Psoas muscle (tissue), 8 donors: ENCODE results near the gene MINDY4. TPM values are rescaled to one million over a fixed set of nuclear protein-coding genes. Genes with fewer than 3 reads are reported as not detected.

Experiments used
- ATAC-seq, 4 donors: fragments of 200-7000 bp; cut with Tn5 transposase; one replicate each; pipeline ENCODE4 v1.9.1; 2020; ENCODE audit warnings: moderate library complexity in 3 of 4, mild to moderate bottlenecking in 2 of 4
- DNase-seq, 2 donors: peaks; one replicate each; pipeline ENCODE4 v3.0.0-alpha.2; 2020
- H3K27ac ChIP-seq: fragments of 200-600 bp; one replicate; pipeline ENCODE4 v1.8.0; 2022
- H3K27me3 ChIP-seq, 3 donors: fragments of 200-600 bp in 1 of 3; one replicate each; pipeline versions ENCODE4 v1.6.1 to v1.8.0; 2013 to 2022; ENCODE audit warnings: low read length in 2 of 3, mild to moderate bottlenecking in 2 of 3, moderate library complexity in 1 of 3; ENCODE audit not compliant: insufficient read depth in 3 of 3
- H3K36me3 ChIP-seq, 2 donors: fragments of 200-600 bp in 1 of 2; one replicate each; pipeline versions ENCODE4 v1.6.1 to v1.8.0; 2013 to 2022; ENCODE audit warnings: low read depth in 1 of 2, mild to moderate bottlenecking in 1 of 2, moderate library complexity in 1 of 2; ENCODE audit not compliant: insufficient read depth in 1 of 2
- H3K4me1 ChIP-seq: fragments of 200-600 bp; one replicate; pipeline ENCODE4 v1.8.0; 2022
- H3K4me3 ChIP-seq: fragments of 200-600 bp; one replicate; pipeline ENCODE4 v1.8.0; 2022; ENCODE audit warnings: mild to moderate bottlenecking
- H3K9me3 ChIP-seq: fragments of 200-600 bp; one replicate; pipeline ENCODE4 v1.8.0; 2022
- CTCF ChIP-seq: fragments of 200-600 bp; IDR thresholded peaks from one replicate; pipeline ENCODE4 v1.8.0; 2022; ENCODE audit warnings: antibody characterized with exemption
- WGBS, 3 donors: extraction: QIAGEN DNeasy Blood & Tissue Kit; methylation state at CpG; one replicate each; pipeline versions ENCODE4 v1.1.6 to v1.1.7; 2013; 5-methylcytosine and 5-hydroxymethylcytosine counted together
- intact Hi-C, 2 donors: fragments of 100-400 bp; cut with DNase I; formaldehyde crosslinking; loops; one replicate each; pipeline versions ENCODE4 v1.11.0 to v1.14.2; 2022
- polyA plus RNA-seq, 3 donors: library from polyadenylated mRNA; stranded (reverse); fragments of 200-250 nt; gene quantifications; one replicate each; pipeline ENCODE4 v1.2.3, GENCODE V29; 2013
- total RNA-seq, 4 donors: library from RNA; stranded (reverse); fragmentation: NEBNext Ultra II Directional in 2 of 4; extraction: Animal tissue kit (Norgen Biotek cat#: 25700) in 2 of 4; gene quantifications; one replicate each; pipeline versions ENCODE4 v1.2.1 to v1.2.4, GENCODE V29; 2021 to 2023
- donor health status: healthy with polysubstance abuse.
- donor health status: DM: no; HTN: no; CAD: no; lungs with moderate emphysema.
- donor health status: Bipolar disorder and iron deficiency.
- donor health status: healthy.
- donor health status: DM: yes; HTN: yes; CAD: no.
- donor health status: DM: no; HTN: no; CAD: no.
- donor health status: DM: no; HTN: no; CAD: no.
- donor health status: DM: yes; HTN: yes; CAD: no.

The MINDY4 gene
- total and polyA plus RNA-seq, 7 donors, result 0.86 to 3.5 (median 1.5) TPM

- no peaks in the 10 kb centered on the region for H3K9me3 ChIP-seq
- no peak overlapping the region for H3K27ac ChIP-seq
- H3K4me1 ChIP-seq, result no peaks in the 10 kb centered on the region
- 85 to 99% (median 93%) methylated on average over 5 of the region's 5 CpGs for WGBS, 3 donors
- no peak overlapping the region for H3K4me3 ChIP-seq
- intact Hi-C loops, result no loop called here
- TF ChIP-seq CTCF, result no peak
- H3K36me3 ChIP-seq, result peaks cover 0 to 1% of the 10 kb centered on the region in 2 donors
- ATAC-seq, result no peak
- no peak for DNase-seq
- no peaks in the 10 kb centered on the region for H3K27me3 ChIP-seq
Observed at GRCh38 chr7:30877993-30878392, 106.8 kb downstream of the MINDY4 start.

- no peaks in the 10 kb centered on the region for H3K4me1 ChIP-seq
- no peaks in the 10 kb centered on the region for H3K27me3 ChIP-seq
- intact Hi-C loops, result no loop called here
- H3K4me3 ChIP-seq, result no peak overlapping the region
- H3K9me3 ChIP-seq, result no peaks in the 10 kb centered on the region
- no peak for TF ChIP-seq CTCF
- DNase-seq (no peak), ATAC-seq (no peak)
- H3K36me3 ChIP-seq, result no peaks in the 10 kb centered on the region
- WGBS, 3 donors, result 80 to 83% (median 80%) methylated on average over 14 of the region's 14 CpGs
- H3K27ac ChIP-seq, result no peak overlapping the region
Observed at GRCh38 chr7:30879139-30880124, 108.2 kb downstream of the MINDY4 start.

- ATAC-seq (no peak), DNase-seq (no peak)
- Histone ChIP-seq H3K27me3 (no peaks in the 10 kb centered on the region), H3K27ac (no peak overlapping the region), H3K9me3 (no peaks in the 10 kb centered on the region), H3K36me3 (no peaks in the 10 kb centered on the region), H3K4me3 (no peak overlapping the region), H3K4me1 (no peaks in the 10 kb centered on the region)
- no peak for TF ChIP-seq CTCF
- WGBS, 3 donors, result 78 to 80% (median 78%) methylated on average over 12 of the region's 12 CpGs
- intact Hi-C loops, result no loop called here
Observed at GRCh38 chr7:30880125-30880720, 109.0 kb downstream of the MINDY4 start.

GRCh38 chr7:30880941-30881340, 109.7 kb downstream of the MINDY4 start:
- H3K27me3 ChIP-seq, result no peaks in the 10 kb centered on the region
- DNase-seq, result no peak
- WGBS, 3 donors, result 83 to 86% (median 86%) methylated on average over 4 of the region's 4 CpGs
- H3K4me3 ChIP-seq, result no peak overlapping the region
- H3K36me3 ChIP-seq, result no peaks in the 10 kb centered on the region
- TF ChIP-seq CTCF, result no peak
- intact Hi-C loops, result no loop called here
- H3K9me3 ChIP-seq, result no peaks in the 10 kb centered on the region
- no peak for ATAC-seq
- H3K27ac ChIP-seq, result no peak overlapping the region
- no peaks in the 10 kb centered on the region for H3K4me1 ChIP-seq
